ENCODE measurements around the gene RAB3A.

RAB3A gene

GRCh38 chr19:18152817-18153555 is 50.9 kb downstream of the RAB3A start, which contains the start of gene PIK3R2:
TSS of gene PIK3R2 (plus strand) at chr19:18153163. CDS start at chr19:18155880, 2,717 bp downstream.
- H3K9ac ChIP-seq (ENCODE audit: low read length) = peak within 1 kb of the TSS; percentile 85
- H3K4me3 ChIP-seq (ENCODE audit: low read length) = peak within 1 kb of the TSS; percentile 66

GRCh38 chr19:18152442-18152816 is 51.4 kb downstream of the RAB3A start:
- peak overlapping the region; percentile 66 for H3K4me3 ChIP-seq (ENCODE audit: low read length)
- H3K36me3 ChIP-seq (ENCODE audit: control insufficient read depth, low read depth, low read length) = peaks cover 3% of the 10 kb centered on the region
- H3K4me1 ChIP-seq (ENCODE audit: control insufficient read depth, low read depth, low read length) = no peaks in the 10 kb centered on the region
- H3K9ac ChIP-seq (ENCODE audit: low read length) = peak overlapping the region; percentile 85
- H3K9me3 ChIP-seq (ENCODE audit: control insufficient read depth, low read depth, low read length) = no peaks in the 10 kb centered on the region
- H3K27me3 ChIP-seq (ENCODE audit: control insufficient read depth, insufficient read depth, low read length) = no peaks in the 10 kb centered on the region
- peak overlapping the region; percentile 75 for H3K27ac ChIP-seq (ENCODE audit: low read length)

More at GRCh38 chr19:18152817-18153555, 50.9 kb downstream of the RAB3A start, which contains the start of gene PIK3R2:
- Histone ChIP-seq H3K4me1 (ENCODE audit: control insufficient read depth, low read depth, low read length) (no peaks in the 10 kb centered on the region), H3K27me3 (ENCODE audit: control insufficient read depth, insufficient read depth, low read length) (no peaks in the 10 kb centered on the region), H3K27ac (ENCODE audit: low read length) (peak within 1 kb of the TSS; percentile 75), H3K36me3 (ENCODE audit: control insufficient read depth, low read depth, low read length) (no peaks in the 10 kb centered on the region), H3K9me3 (ENCODE audit: control insufficient read depth, low read depth, low read length) (no peaks in the 10 kb centered on the region)

- Histone ChIP-seq H3K27me3 (ENCODE audit: control insufficient read depth, insufficient read depth, low read length) (no peaks in the 10 kb centered on the region), H3K27ac (ENCODE audit: low read length) (no peak overlapping the region), H3K4me3 (ENCODE audit: low read length) (no peak overlapping the region), H3K9me3 (ENCODE audit: control insufficient read depth, low read depth, low read length) (no peaks in the 10 kb centered on the region), H3K9ac (ENCODE audit: low read length) (no peak overlapping the region), H3K4me1 (ENCODE audit: control insufficient read depth, low read depth, low read length) (no peaks in the 10 kb centered on the region), H3K36me3 (ENCODE audit: control insufficient read depth, low read depth, low read length) (peaks cover 4% of the 10 kb centered on the region)
Observed at GRCh38 chr19:18150776-18151624, 52.8 kb downstream of the RAB3A start.

- Histone ChIP-seq H3K4me1 (ENCODE audit: control insufficient read depth, low read depth, low read length) (no peaks in the 10 kb centered on the region), H3K27me3 (ENCODE audit: control insufficient read depth, insufficient read depth, low read length) (no peaks in the 10 kb centered on the region), H3K4me3 (ENCODE audit: low read length) (no peak overlapping the region), H3K9me3 (ENCODE audit: control insufficient read depth, low read depth, low read length) (no peaks in the 10 kb centered on the region), H3K36me3 (ENCODE audit: control insufficient read depth, low read depth, low read length) (peaks cover 10% of the 10 kb centered on the region), H3K27ac (ENCODE audit: low read length) (no peak overlapping the region), H3K9ac (ENCODE audit: low read length) (no peak overlapping the region)
Observed at GRCh38 chr19:18149596-18149975, 54.3 kb downstream of the RAB3A start.

- Histone ChIP-seq H3K4me3 (ENCODE audit: low read length) (no peak overlapping the region), H3K27ac (ENCODE audit: low read length) (no peak overlapping the region), H3K36me3 (ENCODE audit: control insufficient read depth, low read depth, low read length) (peaks cover 19% of the 10 kb centered on the region), H3K9me3 (ENCODE audit: control insufficient read depth, low read depth, low read length) (no peaks in the 10 kb centered on the region), H3K27me3 (ENCODE audit: control insufficient read depth, insufficient read depth, low read length) (no peaks in the 10 kb centered on the region), H3K4me1 (ENCODE audit: control insufficient read depth, low read depth, low read length) (no peaks in the 10 kb centered on the region), H3K9ac (ENCODE audit: low read length) (no peak overlapping the region)
Observed at GRCh38 chr19:18147396-18147795, 56.4 kb downstream of the RAB3A start.

Measured in iPS-18a (cell line).